ENCODE measurements around the gene ZNF407. TPM values are rescaled to one million over a fixed set of nuclear protein-coding genes. Genes with fewer than 3 reads are reported as not detected.

ZNF407 gene
- total RNA-seq, 1 experiment from 2014 or later = 7.6 TPM

DNA sequence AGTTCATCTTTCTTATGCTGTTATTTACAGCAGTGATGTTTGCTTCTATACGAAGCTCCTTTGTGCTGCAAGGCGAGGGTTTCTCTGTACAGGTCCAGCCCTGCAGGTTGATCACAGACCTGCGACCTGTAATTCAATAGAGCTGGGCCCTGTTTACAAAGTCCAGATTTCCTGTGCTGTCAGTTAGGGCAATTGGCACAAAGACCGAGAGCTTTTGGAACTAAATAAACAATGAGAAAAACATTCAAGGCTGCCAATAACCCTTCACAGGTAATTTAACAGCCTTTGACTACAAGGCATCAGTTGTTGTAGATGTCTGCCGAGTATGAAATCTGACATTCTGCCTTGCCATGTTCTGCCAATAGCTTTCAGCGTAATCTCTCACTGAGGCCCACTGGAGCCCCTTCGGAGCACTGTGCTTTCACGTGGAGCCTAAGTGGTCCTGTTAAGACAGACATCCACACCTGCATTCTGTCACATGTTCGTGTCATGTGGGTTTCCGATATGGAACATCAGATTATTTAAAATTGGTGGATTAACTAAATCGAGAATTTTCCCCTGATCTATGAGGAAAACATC is 378.8 kb downstream of the ZNF407 start (continued):
- TF ChIP-seq EGR1 (IDR thresholded peaks at IDR 0.05; ENCODE audit: low read depth) (no peak), ZNF274 (IDR thresholded peaks at IDR 0.05; ENCODE audit: low read depth, low read length) (no peak), SRF (IDR thresholded peaks at IDR 0.05; ENCODE audit: low read depth) (no peak)
- TF ChIP-seq, protein P1, sequence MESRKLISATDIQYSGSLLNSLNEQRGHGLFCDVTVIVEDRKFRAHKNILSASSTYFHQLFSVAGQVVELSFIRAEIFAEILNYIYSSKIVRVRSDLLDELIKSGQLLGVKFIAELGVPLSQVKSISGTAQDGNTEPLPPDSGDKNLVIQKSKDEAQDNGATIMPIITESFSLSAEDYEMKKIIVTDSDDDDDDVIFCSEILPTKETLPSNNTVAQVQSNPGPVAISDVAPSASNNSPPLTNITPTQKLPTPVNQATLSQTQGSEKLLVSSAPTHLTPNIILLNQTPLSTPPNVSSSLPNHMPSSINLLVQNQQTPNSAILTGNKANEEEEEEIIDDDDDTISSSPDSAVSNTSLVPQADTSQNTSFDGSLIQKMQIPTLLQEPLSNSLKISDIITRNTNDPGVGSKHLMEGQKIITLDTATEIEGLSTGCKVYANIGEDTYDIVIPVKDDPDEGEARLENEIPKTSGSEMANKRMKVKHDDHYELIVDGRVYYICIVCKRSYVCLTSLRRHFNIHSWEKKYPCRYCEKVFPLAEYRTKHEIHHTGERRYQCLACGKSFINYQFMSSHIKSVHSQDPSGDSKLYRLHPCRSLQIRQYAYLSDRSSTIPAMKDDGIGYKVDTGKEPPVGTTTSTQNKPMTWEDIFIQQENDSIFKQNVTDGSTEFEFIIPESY (IDR thresholded peaks at IDR 0.05; ENCODE audit: extremely low read depth, insufficient replicate concordance, low read length) = no peak

DNA sequence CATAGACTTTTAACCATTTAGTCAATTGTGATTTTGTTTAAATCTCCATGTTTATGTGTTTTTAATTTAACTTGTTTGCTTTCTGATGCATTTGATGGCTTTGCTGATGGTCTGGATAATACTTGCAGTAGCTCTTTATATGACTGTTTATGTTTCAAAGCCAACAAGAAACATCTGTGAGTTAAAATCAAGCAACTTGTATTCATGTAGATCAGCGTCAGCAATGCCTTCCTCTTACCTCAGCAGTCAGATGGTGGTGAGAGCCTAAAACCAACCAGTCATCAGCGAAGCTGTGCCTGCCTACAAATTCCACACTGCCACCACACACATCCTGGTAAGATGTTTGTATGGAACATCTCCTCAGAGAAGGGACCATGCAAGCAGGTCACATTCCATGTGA is 379.4 kb downstream of the ZNF407 start:
- Histone ChIP-seq H3K4me2 (ENCODE audit: low read length) (no peak overlapping the region), H3K9me2 (ENCODE audit: insufficient read depth) (no peaks in the 10 kb centered on the region), H3K79me2 (ENCODE audit: insufficient read depth, low read length) (no peaks in the 10 kb centered on the region), H3K27ac (ENCODE audit: low read depth, low read length) (no peak overlapping the region), H3K4me3 (replicated peaks in 1 of 2; ENCODE audit: low read depth in 1 of 2, low read length in 2 of 2) (no peak overlapping the region), H3K9me3 (ENCODE audit: control insufficient read depth in 1 of 2, insufficient read depth in 1 of 2, low read depth in 1 of 2, low read length in 2 of 2) (no peaks in the 10 kb centered on the region), H2AFZ (ENCODE audit: low read depth, low read length, poor library complexity, severe bottlenecking) (no peak overlapping the region), H3K27me3 (ENCODE audit: insufficient read depth, low read length) (no peaks in the 10 kb centered on the region), H3K36me3 (ENCODE audit: control insufficient read depth in 1 of 2, insufficient read depth in 2 of 2, low read length in 2 of 2) (no peaks in the 10 kb centered on the region), H3K9ac (ENCODE audit: low read length) (no peak overlapping the region), H4K20me1 (ENCODE audit: insufficient read depth) (no peaks in the 10 kb centered on the region), H3K4me1 (ENCODE audit: control insufficient read depth in 1 of 2, insufficient read depth in 2 of 2, low read length in 2 of 2) (no peaks in the 10 kb centered on the region)
- ChIA-PET POLR2A (no interaction called here), CTCF (no interaction called here), RAD21 (ENCODE audit: low non-redundant PET in 1 of 2, low total read pairs in 2 of 2, uncharacterized antibody in 2 of 2, unreplicated experiment in 2 of 2) (no interaction called here)
- no peak for DNase-seq (ENCODE audit: low read depth, low spot score)
- BruUV-seq (replicated peaks) = no TSS peak
- intact Hi-C loops (cut with micrococcal nuclease) = no loop called here
- ATAC-seq = no peak
- no peak for TF ChIP-seq CEBPB (IDR thresholded peaks at IDR 0.05; ENCODE audit: low read depth)
- TF ChIP-seq ELF1 (IDR thresholded peaks at IDR 0.05; ENCODE audit: borderline replicate concordance, low read depth) = no peak
- TF ChIP-seq, protein P2, sequence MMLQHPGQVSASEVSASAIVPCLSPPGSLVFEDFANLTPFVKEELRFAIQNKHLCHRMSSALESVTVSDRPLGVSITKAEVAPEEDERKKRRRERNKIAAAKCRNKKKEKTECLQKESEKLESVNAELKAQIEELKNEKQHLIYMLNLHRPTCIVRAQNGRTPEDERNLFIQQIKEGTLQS (IDR thresholded peaks at IDR 0.05) = no peak
- TF ChIP-seq TCF7L2 (IDR thresholded peaks at IDR 0.05; ENCODE audit: borderline replicate concordance, extremely low read depth, insufficient read depth, insufficient read length) = no peak
- no peak for TF ChIP-seq RAD21 (IDR thresholded peaks at IDR 0.05; ENCODE audit: low read depth)
- no peak for TF ChIP-seq YY1 (IDR thresholded peaks at IDR 0.05; ENCODE audit: extremely low read depth, insufficient replicate concordance, low read depth, low read length)
- no peak for TF ChIP-seq EZH2phosphoT487 (IDR thresholded peaks at IDR 0.05; ENCODE audit: borderline replicate concordance)
- no peak for TF ChIP-seq JUND (IDR thresholded peaks at IDR 0.05)
- TF ChIP-seq SRF (IDR thresholded peaks at IDR 0.05; ENCODE audit: low read depth) = no peak
- TF ChIP-seq CBX3 (IDR thresholded peaks at IDR 0.05; ENCODE audit: low read depth) = no peak
- no peak for TF ChIP-seq EZH2 (IDR thresholded peaks at IDR 0.05)
- TF ChIP-seq FOSL1 (IDR thresholded peaks at IDR 0.05; ENCODE audit: low read depth) = no peak
- no peak for TF ChIP-seq POLR2A (IDR thresholded peaks at IDR 0.05; ENCODE audit: borderline replicate concordance, extremely low read depth, insufficient read depth, insufficient read length)
- TF ChIP-seq, protein P3, sequence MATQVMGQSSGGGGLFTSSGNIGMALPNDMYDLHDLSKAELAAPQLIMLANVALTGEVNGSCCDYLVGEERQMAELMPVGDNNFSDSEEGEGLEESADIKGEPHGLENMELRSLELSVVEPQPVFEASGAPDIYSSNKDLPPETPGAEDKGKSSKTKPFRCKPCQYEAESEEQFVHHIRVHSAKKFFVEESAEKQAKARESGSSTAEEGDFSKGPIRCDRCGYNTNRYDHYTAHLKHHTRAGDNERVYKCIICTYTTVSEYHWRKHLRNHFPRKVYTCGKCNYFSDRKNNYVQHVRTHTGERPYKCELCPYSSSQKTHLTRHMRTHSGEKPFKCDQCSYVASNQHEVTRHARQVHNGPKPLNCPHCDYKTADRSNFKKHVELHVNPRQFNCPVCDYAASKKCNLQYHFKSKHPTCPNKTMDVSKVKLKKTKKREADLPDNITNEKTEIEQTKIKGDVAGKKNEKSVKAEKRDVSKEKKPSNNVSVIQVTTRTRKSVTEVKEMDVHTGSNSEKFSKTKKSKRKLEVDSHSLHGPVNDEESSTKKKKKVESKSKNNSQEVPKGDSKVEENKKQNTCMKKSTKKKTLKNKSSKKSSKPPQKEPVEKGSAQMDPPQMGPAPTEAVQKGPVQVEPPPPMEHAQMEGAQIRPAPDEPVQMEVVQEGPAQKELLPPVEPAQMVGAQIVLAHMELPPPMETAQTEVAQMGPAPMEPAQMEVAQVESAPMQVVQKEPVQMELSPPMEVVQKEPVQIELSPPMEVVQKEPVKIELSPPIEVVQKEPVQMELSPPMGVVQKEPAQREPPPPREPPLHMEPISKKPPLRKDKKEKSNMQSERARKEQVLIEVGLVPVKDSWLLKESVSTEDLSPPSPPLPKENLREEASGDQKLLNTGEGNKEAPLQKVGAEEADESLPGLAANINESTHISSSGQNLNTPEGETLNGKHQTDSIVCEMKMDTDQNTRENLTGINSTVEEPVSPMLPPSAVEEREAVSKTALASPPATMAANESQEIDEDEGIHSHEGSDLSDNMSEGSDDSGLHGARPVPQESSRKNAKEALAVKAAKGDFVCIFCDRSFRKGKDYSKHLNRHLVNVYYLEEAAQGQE (IDR thresholded peaks at IDR 0.05; ENCODE audit: low read depth) = no peak
- TF ChIP-seq, protein P4, sequence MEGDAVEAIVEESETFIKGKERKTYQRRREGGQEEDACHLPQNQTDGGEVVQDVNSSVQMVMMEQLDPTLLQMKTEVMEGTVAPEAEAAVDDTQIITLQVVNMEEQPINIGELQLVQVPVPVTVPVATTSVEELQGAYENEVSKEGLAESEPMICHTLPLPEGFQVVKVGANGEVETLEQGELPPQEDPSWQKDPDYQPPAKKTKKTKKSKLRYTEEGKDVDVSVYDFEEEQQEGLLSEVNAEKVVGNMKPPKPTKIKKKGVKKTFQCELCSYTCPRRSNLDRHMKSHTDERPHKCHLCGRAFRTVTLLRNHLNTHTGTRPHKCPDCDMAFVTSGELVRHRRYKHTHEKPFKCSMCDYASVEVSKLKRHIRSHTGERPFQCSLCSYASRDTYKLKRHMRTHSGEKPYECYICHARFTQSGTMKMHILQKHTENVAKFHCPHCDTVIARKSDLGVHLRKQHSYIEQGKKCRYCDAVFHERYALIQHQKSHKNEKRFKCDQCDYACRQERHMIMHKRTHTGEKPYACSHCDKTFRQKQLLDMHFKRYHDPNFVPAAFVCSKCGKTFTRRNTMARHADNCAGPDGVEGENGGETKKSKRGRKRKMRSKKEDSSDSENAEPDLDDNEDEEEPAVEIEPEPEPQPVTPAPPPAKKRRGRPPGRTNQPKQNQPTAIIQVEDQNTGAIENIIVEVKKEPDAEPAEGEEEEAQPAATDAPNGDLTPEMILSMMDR (IDR thresholded peaks at IDR 0.05 in 2 of 3, conservative IDR thresholded peaks at IDR 0.05 in 1 of 3; ENCODE audit: borderline replicate concordance in 1 of 3, insufficient read depth in 1 of 3, low read depth in 2 of 3, low read length in 2 of 3) = no peak
- TF ChIP-seq, protein P5, sequence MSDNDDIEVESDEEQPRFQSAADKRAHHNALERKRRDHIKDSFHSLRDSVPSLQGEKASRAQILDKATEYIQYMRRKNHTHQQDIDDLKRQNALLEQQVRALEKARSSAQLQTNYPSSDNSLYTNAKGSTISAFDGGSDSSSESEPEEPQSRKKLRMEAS (IDR thresholded peaks at IDR 0.05) = no peak
